Cortex of kidney (tissue), 1 donor: ENCODE data around the gene SLC30A3.
"Not testable (repeated sequence)": the region's sequence is repeated elsewhere in the genome, so short reads cannot be mapped to it uniquely, and the experiment has no call there.

Source experiments
- DNase-seq: peaks from one replicate; lab custom pipeline; 2025; lab: John Stamatoyannopoulos, UW

The SLC30A3 gene

GRCh38 chr2:27262379-27263286, at the start of gene SLC30A3:
TSS of gene SLC30A3 (minus strand) at chr2:27263047. CDS start at chr2:27262906, 141 bp downstream.
- DNase-seq, result no peak

DNA sequence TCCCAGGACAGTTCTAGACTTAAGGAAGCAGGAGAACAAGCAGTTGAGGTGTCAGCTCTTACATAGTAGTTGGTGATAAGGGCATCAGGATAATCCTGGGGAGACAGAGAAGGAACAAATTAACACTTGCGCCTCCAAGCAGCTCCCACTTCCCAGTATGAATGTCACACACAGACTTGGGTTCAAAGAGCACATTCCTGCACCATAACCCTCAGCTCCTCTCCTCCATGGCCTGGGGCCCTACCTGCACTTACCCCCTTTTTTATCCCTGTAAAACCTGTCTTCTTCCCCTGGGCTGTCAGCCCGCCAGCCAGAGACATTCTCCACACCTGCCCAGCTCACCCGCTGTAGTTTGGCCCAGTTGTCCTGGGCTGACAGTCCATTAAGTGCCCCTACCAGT, 49.3 kb upstream of the SLC30A3 start:
- no peak for DNase-seq

GRCh38 chr2:27309651-27310050, 46.8 kb upstream of the SLC30A3 start:
- DNase-seq, result no peak

DNA sequence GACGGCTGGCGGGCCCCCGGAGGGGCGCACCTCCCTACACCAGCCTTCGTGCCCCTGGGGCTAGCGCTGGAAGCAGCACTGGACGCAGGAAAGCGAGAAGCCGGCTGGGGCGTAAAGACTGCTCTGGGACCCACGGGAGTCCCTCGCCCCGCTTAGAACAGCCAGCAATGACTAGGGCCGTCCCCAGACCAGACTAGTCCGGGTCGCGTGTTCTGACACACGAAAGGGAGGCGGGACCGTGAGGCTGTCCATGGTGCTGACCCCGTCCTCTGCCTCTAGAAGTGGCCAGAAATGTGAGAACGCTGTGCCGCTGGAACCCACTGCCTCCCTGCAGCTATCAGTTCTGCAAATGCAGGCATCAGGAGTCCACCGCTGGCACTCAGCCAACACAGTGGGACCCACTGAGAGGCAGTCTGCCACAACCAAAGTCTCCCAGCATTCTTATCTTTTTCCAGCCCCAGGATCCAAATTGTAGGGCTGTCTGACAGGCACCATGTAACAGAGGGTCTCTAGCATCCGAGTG, 45.6 kb upstream of the SLC30A3 start, which contains the start of gene UCN:
UCN (minus strand) TSS at position 87 of the 523 bp plus-strand sequence. CDS start 550 bp downstream, outside the sequence.
- DNase-seq, result no peak

DNA sequence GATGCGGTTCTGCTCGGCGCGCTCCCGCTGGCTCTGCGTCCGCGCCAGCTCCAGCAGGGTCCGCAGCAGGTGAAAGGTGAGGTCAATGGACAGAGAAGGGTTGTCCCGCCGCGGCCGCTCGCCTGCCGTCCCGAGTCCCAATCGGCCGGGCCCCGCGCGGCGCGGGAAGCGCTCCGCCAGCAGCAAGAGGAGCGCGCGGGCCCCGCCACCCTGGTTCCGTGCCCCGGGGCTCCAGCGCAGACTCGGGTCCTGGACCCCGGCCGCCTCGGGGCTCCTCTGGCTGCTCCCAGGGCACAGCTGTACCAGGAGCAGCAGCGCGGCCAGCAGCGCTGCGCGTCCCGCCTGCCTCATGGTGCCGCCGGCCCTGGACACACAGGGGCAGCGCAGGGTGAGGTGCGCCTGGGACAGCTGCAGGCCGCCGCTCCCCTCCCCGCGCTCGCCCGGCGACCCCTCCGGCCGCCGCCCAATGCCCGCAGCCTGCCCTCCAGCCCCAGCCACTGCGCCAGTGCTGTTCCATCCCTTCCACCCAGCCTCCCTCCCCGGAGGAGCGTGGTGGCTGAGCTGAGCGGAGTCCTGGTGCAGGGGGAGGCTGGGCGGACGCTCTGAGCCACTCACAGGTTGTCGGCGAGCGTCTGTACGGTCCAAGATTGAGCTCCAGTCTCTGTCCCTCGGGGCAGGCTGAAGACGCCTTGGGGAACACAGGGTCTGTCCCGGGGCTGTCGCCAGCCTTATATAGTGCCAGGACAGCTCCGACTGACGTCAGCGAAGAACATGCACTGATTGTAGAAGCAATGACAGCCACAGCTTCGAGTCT, 44.9 kb upstream of the SLC30A3 start:
- DNase-seq, result no peak

DNA sequence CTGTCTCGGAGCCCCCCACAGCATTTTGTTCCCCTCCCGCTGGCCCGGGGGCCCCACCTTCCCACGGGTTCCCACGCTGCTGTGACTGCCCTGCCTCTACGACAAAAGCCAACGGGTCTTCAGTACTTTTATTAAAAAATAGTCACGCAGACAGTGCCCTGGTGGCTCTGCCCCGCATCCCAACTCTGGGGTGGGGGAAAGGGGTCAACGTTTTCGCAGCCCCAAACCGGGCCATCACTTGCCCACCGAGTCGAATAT, 44.4 kb upstream of the SLC30A3 start:
- DNase-seq, result no peak

- DNase-seq, result no peak
Observed at GRCh38 chr2:27306573-27307286, 43.9 kb upstream of the SLC30A3 start.

DNA sequence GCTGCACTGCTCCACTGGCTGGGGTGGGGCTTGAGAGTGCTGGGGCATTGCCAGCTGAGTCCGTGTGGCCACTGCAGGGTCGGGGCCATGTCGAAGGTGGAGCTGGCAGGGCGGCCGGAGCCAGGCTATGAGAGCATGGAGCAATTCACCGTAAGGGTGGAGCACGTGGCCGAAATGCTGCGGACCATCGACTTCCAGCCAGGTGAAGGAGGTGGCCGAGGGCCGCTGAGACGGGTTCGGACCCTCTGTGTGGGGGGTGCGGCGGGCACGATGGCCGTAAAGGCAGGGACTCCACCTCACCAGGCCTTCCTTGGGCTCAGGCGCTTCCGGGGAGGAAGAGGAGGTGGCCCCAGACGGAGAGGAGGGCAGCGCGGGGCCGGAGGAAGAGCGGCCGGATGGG, 43.3 kb upstream of the SLC30A3 start:
- no peak for DNase-seq

DNA sequence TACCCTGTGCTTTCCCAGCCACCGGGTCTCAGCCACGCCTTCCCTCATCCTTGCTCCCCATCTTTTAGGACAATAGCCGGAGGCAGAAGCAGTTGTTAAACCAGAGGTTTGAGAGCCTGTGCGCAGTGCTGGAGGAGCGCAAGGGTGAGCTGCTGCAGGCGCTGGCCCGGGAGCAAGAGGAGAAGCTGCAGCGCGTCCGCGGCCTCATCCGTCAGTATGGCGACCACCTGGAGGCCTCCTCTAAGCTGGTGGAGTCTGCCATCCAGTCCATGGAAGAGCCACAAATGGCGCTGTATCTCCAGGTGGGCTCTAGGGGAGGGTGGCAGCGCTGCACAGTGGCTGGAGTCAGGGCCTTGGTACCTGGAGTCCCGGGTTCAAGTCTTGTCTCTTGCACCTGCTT, 42.7 kb upstream of the SLC30A3 start:
- no peak for DNase-seq

DNA sequence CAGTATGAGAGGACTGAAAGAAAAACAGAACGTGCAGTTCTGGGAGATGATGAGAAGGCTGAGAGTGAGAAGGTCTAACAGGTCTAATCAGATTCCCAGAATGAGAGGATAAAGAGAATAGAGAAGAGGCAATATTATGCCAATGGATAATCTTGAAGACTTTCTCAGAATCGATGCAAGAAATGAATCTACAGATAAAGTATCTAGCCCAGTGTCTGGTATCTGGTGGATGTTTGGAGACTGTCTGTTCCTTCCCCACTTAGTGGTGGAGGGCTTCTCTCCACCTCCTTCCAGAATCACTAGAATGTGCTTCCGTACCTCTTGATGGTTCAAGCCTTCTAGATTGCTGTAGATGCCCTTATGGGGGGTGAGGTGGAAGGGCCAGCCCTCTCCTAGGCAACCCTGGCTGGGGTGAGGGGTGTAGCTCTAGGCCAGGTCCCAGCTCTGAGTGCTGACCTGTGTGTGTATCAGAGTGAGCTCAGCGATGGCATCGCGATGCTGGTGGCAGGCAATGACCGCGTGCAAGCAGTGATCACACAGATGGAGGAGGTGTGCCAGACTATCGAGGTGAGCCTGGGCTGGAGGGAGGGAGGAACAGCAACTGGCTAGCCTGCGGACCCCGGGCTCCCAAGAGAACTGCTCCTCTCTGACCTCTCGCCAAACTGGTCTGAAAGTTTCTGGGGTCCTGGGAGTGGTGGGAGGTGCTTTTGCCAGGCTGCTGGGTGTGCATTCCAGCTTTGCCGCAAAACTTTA, 41.8 kb upstream of the SLC30A3 start:
- DNase-seq, result no peak

- DNase-seq, result no peak
Observed at GRCh38 chr2:27303093-27304025, 40.5 kb upstream of the SLC30A3 start.

- not testable (repeated sequence) for DNase-seq
Observed at GRCh38 chr2:27300606-27301005, 37.8 kb upstream of the SLC30A3 start.

DNA sequence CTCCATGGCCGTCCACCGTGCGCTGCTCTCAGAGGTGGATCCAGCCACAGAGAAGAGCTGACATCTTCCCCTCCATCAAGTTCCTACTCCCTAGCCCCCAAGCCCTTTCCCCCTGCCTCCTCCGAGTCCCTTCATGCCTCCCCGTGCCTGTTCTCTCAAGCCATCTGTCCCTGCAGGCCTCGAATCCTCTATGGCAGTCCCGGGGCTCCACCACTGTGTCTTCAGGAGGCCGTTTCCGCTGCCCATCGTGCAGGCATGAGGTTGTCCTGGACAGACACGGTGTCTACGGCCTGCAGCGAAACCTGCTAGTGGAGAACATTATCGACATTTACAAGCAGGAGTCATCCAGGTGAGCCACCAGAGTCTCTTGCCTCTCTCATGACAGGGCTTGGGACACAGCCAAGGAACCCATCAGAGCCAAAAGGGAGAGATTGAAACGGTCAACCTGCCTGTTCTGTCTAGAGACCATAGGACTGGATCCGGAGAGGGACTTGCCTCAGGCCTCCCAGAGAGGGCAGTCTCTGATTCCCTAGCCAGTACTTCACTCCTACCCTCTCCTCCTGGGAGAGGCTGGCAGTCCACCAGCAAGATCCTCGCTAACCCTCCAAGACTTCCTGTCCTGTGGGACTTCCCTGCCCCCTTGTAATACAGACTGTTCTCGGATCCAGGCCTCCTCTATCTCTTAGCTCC, 35.7 kb upstream of the SLC30A3 start:
- no peak for DNase-seq

GRCh38 chr2:27297195-27297594, 34.3 kb upstream of the SLC30A3 start:
- DNase-seq, result no peak

GRCh38 chr2:27296481-27296880, 33.6 kb upstream of the SLC30A3 start:
- DNase-seq, result no peak

GRCh38 chr2:27294928-27295327, 32.1 kb upstream of the SLC30A3 start:
- no peak for DNase-seq

GRCh38 chr2:27291865-27292264, 29.0 kb upstream of the SLC30A3 start:
- no peak for DNase-seq

- no peak for DNase-seq
Observed at GRCh38 chr2:27290549-27290948, 27.7 kb upstream of the SLC30A3 start.

DNA sequence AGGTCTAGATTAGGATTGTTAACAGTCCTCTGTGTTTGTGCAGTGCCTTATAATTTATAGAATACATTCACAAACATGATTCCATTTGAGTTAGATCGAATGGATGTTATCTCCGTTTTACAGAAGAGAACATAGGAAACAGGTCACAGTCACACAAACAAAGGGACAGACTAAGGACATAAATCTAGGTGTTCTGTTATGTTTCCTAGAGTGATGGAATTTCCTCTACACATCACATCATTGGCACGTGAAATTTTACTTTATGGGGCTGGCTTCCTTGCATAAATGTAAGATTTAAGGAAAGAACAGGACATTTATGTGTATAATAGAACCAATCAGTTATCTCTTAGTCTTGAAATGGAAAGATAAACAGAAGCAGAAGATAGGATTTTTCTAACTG, 25.8 kb upstream of the SLC30A3 start:
- DNase-seq, result no peak

DNA sequence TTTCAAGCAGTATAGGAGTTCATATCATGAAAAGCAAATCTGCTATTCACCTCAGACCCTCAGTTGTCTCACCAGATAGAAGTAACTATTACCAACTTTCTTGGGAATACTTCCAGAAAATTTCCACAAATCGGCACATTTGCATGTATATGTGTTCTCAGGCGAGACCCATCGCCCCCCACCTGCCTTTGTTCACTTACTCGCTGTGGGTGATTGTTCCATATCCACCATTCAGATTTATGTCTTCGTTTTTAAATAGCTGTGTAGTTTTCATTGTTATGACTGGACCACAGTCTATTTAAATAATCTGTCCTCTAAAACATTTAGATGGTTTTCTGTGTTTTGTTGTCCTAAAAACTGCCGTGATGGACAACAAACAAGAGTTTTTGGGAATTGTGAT, 22.6 kb upstream of the SLC30A3 start:
- DNase-seq, result no peak
